ENCODE results near the gene GREM2.

GRCh38 chr1:240649733-240650721 is 38.1 kb upstream of the GREM2 start:
- TF ChIP-seq, protein P1, sequence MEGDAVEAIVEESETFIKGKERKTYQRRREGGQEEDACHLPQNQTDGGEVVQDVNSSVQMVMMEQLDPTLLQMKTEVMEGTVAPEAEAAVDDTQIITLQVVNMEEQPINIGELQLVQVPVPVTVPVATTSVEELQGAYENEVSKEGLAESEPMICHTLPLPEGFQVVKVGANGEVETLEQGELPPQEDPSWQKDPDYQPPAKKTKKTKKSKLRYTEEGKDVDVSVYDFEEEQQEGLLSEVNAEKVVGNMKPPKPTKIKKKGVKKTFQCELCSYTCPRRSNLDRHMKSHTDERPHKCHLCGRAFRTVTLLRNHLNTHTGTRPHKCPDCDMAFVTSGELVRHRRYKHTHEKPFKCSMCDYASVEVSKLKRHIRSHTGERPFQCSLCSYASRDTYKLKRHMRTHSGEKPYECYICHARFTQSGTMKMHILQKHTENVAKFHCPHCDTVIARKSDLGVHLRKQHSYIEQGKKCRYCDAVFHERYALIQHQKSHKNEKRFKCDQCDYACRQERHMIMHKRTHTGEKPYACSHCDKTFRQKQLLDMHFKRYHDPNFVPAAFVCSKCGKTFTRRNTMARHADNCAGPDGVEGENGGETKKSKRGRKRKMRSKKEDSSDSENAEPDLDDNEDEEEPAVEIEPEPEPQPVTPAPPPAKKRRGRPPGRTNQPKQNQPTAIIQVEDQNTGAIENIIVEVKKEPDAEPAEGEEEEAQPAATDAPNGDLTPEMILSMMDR (IDR thresholded peaks at IDR 0.05), result no peak
- no peak for TF ChIP-seq POLR2A (IDR thresholded peaks at IDR 0.05)

All from uterus (tissue), 2 donors.